HG03575 (cell line): ENCODE measurements around the gene LILRB3.
"Not testable (repeated sequence)": the region's sequence is repeated elsewhere in the genome, so short reads cannot be mapped to it uniquely, and the experiment has no call there.

Experiments
- ATAC-seq: cut with Tn5 transposase; IDR thresholded peaks from one replicate; pipeline ENCODE4 v1.9.1; 2021; ENCODE audit not compliant: unreplicated experiment, insufficient number of reproducible peaks, low FRiP score; ENCODE audit errors: extremely low read depth

LILRB3 gene

GRCh38 chr19:54197121-54197520 lies 25.7 kb downstream of the LILRB3 start:
- ATAC-seq, result no peak

- no peak for ATAC-seq
Measured at GRCh38 chr19:54196536-54196935, 26.3 kb downstream of the LILRB3 start.

GRCh38 chr19:54194463-54194862 lies 28.3 kb downstream of the LILRB3 start:
- not testable (repeated sequence) for ATAC-seq

- no peak for ATAC-seq
Measured at GRCh38 chr19:54193011-54193410, 29.8 kb downstream of the LILRB3 start.

- no peak for ATAC-seq
Measured at GRCh38 chr19:54191811-54192453, 30.9 kb downstream of the LILRB3 start.

GRCh38 chr19:54191011-54191810 lies 31.6 kb downstream of the LILRB3 start, which contains the start of gene TSEN34:
TSEN34 (plus strand) TSS chr19:54191308; CDS start chr19:54191365, 57 bp downstream.
- no peak for ATAC-seq

GRCh38 chr19:54190503-54191010 lies 32.2 kb downstream of the LILRB3 start:
- peak; percentile 23 for ATAC-seq

- peak; percentile 36 for ATAC-seq
Measured at GRCh38 chr19:54189735-54190502, 32.9 kb downstream of the LILRB3 start.

- ATAC-seq, result no peak
Measured at GRCh38 chr19:54189145-54189734, 33.6 kb downstream of the LILRB3 start, which contains the start of gene MBOAT7. MBOAT7 (minus strand) TSS chr19:54189580; CDS start chr19:54188508, 1,072 bp downstream.

- no peak for ATAC-seq
Measured at GRCh38 chr19:54188215-54188871, 34.5 kb downstream of the LILRB3 start.

- no peak for ATAC-seq
Measured at GRCh38 chr19:54186934-54187381, 35.8 kb downstream of the LILRB3 start.

GRCh38 chr19:54186351-54186750 lies 36.5 kb downstream of the LILRB3 start:
- no peak for ATAC-seq

- ATAC-seq, result no peak
Measured at GRCh38 chr19:54183431-54183830, 39.4 kb downstream of the LILRB3 start.

- not testable (repeated sequence) for ATAC-seq
Measured at GRCh38 chr19:54181894-54182293, 40.9 kb downstream of the LILRB3 start.

GRCh38 chr19:54180691-54181091 lies 42.1 kb downstream of the LILRB3 start:
- no peak for ATAC-seq

- no peak for ATAC-seq
Measured at GRCh38 chr19:54179921-54180461, 42.8 kb downstream of the LILRB3 start.

GRCh38 chr19:54179262-54179852 lies 43.5 kb downstream of the LILRB3 start:
- ATAC-seq, result no peak
